Neural progenitor cell (in vitro differentiated cells): ENCODE results near the gene ULK4.

Experiments used
- CTCF ChIP-seq: fragments of 200-600 bp; sonication (generic); IDR thresholded peaks from 2 replicates; pipeline ENCODE4 v1.5.1; 2017; ENCODE audit warnings: antibody characterized with exemption, mild to moderate bottlenecking
- EZH2 ChIP-seq: fragments of 200-600 bp; sonication (generic); IDR thresholded peaks from 2 replicates; pipeline ENCODE4 v1.6.1; 2017; ENCODE audit warnings: antibody characterized with exemption, mild to moderate bottlenecking, moderate library complexity
- EZH2phosphoT487 ChIP-seq: fragments of 200-600 bp; sonication (generic); IDR thresholded peaks from 2 replicates; pipeline ENCODE4 v1.6.1; 2017; ENCODE audit warnings: antibody characterized with exemption

GRCh38 chr3:41243183-41243582 lies 718.7 kb downstream of the ULK4 start:
- TF ChIP-seq CTCF: no peak
- no peak for TF ChIP-seq EZH2
- TF ChIP-seq EZH2phosphoT487: no peak
